ACHN (cell line): Measurements from ENCODE around the gene HDAC9.

Experiments
- DNase-seq: peaks from one replicate; pipeline ENCODE4 v3.0.0-alpha.2; 2015
- in situ Hi-C: cut with HindIII; loops from 2 replicates; pipeline ENCODE4 v1.10.0; 2017; ENCODE audit warnings: low sequenced_read_pairs, low pct_ligation_motif_present, low pct_unique_long_range_greater_than_20kb

HDAC9 gene

DNA sequence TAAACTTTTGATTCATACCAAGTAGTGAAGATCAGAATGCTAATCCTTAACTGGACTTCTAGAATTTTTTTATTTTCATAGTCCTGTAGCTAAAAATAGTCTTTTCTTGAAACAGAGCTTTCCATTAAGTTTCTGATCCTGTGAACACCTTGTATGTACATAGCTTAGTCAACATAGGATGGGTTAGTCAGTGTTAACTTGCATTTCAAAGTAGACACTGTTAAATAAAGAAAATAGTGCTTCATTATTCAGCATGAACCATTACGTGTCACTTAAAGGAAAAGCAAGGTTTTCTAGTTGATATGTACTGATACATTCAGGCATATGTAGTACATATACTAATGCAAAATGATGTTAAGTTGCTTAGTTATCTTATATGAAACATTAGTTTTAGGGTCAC is 7.5 kb upstream of the HDAC9 start:
- in situ Hi-C loops = no loop called here
- no peak for DNase-seq

DNA sequence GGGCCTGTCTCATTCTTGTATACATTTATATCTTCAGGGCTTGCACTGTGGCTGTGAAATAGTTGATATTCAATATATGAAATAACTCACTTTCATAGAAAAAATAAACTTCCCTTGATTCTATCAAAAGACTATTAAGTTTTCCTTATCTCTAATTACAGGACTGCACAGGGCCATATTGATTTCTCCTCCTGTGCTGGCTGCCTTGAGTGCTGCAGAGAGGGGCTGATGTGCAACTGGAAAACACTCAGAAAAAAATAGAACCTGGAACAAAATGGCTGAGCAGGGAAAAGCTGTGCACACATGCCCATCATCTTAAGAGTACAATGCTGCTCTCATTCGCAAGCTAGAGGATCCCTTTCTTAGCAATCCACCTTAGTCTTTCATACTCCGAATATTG is 5.9 kb upstream of the HDAC9 start:
- DNase-seq = no peak
- in situ Hi-C loops = no loop called here

- in situ Hi-C loops = no loop called here
- DNase-seq = no peak
These were observed 3.7 kb upstream of the HDAC9 start for GRCh38 chr7:18491871-18492270.

DNA sequence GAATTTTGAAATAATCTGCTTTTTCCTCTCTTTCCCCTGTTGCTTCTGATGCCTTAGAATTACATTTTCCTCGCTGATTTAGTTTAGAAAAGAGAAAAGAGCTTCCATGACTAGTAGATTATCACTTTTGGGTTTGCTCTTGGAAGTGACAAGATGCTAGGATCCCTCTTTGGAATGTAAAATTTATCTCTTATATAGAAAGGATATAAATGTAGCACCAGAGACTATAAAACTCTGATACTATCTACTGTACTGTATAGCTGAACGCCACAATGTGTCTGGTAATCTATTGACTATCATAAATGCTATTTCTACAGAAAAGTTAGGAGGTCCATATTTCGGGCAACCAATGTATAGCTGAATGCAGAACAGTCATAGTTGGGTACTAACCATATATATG is 1.1 kb upstream of the HDAC9 start:
- no peak for DNase-seq
- in situ Hi-C loops = no loop called here

DNA sequence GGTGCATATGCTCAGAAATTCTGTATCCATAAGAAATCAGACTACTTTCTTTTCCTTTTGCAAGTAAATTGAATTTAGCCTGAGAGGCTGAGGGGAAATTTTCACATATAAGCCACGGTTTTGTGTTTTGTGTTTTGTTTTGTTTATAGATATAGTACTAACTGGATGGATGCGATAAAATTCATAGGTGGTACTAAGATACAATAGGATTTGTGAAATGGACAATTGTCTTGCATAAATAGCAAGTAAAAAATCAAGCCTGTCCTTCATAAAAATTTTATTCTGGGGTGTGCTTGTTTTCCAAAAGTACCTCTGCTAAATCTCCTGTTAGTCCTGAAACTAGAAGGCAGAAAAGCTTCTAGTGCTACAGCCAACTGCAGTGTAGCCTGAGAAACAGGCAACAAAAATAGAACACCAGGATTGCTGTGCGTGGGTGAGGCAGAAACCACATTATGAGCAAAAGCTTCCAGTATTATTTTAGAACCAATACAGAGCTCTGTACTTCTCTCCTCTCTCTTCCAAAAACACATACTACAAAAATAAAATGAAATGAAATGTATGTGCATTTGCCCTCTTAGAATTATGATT is 634 bp upstream of the HDAC9 start:
- in situ Hi-C loops = no loop called here
- DNase-seq = no peak

- no peak for DNase-seq
- in situ Hi-C loops = no loop called here
These were observed 772 bp downstream of the HDAC9 start for GRCh38 chr7:18496341-18496700.

- no peak for DNase-seq
- in situ Hi-C loops = no loop called here
These were observed 1.5 kb downstream of the HDAC9 start for GRCh38 chr7:18497082-18497481.

GRCh38 chr7:18497800-18498199 is 2.3 kb downstream of the HDAC9 start:
- in situ Hi-C loops = no loop called here
- DNase-seq = no peak

DNA sequence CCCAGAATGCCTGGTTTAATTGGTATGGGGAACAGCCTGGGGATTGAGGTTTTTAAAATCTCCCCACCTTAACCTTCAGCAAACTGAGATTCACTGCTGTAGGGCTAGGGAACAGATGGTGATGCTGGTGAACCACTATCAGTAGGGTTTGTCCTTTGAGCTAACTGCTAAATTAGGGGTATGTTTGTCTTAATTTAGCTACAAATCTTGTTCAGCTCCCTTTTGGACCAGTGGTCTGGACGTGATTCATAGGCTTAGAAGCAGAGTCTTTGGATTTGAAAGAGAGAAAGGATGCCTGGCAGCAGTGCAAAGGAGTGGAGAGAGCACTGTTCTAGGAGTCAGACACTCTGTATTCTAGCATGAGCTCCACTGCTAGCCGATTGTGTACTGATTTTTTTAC is 2.8 kb downstream of the HDAC9 start:
- DNase-seq = no peak
- in situ Hi-C loops = no loop called here

- DNase-seq = no peak
- in situ Hi-C loops = no loop called here
These were observed 4.0 kb downstream of the HDAC9 start for GRCh38 chr7:18499407-18500177.

DNA sequence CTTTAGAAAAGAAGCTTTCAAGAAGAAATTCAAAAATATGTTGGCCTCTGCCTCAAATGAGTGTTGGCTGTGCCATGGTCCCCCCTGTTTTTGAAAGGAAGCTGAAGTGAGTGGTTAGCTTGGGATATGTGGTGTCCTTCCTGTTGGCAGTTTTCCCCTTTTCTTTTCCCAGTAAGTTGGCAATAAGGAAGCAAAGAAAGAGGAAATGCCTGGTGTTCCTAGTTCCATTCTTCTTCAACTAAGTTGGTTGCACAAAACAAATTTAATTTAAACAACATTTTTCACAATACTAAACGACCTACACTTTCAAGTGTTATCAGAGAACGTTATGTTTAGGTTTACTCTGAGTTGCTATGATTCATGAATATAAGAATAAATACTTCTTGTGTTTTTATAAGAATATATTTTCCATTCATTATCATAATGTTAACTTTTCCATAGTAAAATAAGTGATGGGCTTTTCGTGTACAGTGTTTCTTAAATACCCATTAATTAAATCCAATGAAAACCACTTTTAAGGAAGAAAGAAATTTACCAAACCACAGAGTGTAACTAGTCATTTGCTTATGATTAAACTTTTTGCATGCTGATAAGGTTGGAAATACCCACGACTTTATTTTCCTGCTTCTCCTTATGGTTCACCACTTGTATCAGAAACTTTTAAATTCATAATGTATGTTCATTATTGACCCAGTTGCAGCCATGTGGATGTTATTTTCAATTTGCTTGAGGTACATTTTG is 7.7 kb downstream of the HDAC9 start:
- in situ Hi-C loops = no loop called here
- DNase-seq = no peak

DNA sequence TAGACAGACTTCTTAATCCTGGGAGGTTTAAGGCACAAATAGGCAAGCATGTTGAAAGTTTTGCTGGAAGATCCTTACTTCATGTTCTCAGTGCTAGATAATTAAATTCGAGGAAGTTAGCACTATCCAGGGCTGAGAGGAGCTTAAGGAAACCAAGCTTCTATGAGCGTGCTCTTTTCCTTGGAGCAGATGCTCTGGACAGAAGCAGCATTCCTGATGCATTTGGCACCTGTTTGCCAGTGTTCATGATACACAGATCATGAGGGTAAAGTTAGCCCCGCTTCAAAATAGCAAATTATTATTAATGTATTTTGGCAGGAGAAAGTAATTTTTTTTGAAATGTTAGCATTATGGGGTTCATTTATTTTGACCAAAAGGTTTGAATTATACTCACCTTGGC is 9.4 kb downstream of the HDAC9 start:
- DNase-seq = no peak
- in situ Hi-C loops = no loop called here

DNA sequence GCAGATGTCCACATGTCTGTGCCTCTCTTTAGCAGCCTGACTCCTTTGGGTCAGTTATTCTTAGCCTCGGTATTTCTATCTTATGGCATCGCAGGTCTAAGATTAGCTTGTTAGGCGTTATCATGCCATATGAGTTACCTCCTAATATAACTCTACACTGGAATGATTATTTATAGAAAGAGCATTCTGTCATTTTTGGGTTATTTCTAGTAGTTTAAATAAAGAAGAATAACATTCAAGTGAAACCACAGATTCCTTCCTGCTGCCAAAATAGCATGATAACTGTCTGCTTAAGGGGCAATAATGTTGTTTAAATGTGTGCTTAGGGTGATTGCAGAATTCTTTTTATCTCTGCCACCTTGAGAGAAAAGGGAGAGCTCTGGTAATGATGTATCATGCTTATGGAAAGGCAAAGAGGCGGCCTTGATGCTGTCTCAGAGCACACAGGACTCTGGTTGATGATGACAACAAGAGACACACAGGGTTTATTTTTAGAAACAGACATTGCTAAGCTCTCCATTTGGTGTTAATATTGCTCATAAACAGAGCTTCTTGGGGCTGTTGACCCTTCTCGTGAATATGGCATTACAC is 10.4 kb downstream of the HDAC9 start:
- DNase-seq = no peak
- in situ Hi-C loops = no loop called here

GRCh38 chr7:18508443-18509427 is 13.2 kb downstream of the HDAC9 start:
- DNase-seq = peak; percentile 99
- in situ Hi-C loops = no loop called here

- in situ Hi-C loops = no loop called here
These were observed 13.9 kb downstream of the HDAC9 start for GRCh38 chr7:18509481-18509880.

DNA sequence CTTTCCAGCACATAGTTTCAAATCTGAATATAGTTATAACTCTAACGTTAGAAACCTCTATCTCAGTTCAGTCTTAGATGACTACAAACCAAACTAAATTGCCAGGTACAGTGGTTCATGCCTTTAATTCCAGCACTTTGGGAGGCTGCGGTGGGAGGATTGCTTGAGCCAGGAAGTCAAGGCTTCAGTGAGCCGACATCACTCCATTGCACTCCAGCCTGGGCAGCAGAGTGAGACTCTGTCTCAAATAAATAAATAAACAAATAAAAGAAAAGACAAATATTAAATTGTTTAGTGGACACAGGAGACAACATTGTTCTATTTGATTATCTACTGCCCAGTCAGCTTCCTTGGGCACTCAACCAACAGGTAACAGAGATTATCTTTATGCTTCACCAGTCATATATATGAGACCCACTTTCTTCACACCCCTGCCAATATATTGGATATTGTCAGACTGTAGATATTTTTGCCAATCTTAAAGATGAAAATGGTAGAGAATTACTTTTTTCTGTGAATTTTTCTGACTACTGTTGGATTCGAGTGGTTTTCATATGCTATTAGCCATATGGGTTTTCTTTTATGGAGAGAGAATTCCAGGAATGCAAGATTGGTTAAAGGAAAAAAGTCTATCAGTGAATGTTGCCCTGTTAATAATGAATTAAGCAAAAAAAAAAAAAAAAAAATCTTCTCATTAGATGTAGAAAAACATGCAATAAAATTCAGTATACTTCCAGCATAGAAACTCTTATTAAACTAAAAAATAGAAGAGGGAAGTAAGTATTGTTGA is 16.0 kb downstream of the HDAC9 start:
- DNase-seq = peak; percentile 32
- in situ Hi-C loops = no loop called here

More at GRCh38 chr7:18509481-18509880, 13.9 kb downstream of the HDAC9 start:
- DNase-seq = peak; percentile 53

GRCh38 chr7:18513343-18513742 is 17.8 kb downstream of the HDAC9 start:
- in situ Hi-C loops = no loop called here

GRCh38 chr7:18515067-18515466 is 19.5 kb downstream of the HDAC9 start:
- in situ Hi-C loops = no loop called here
- no peak for DNase-seq

More at GRCh38 chr7:18513343-18513742, 17.8 kb downstream of the HDAC9 start:
- no peak for DNase-seq
